ENCODE data around the gene RIMS4. TPM values are rescaled to one million over a fixed set of nuclear protein-coding genes. Genes with fewer than 3 reads are reported as not detected.

Gene RIMS4
- total RNA-seq, 2 donors from 2014 or later, result 0.64 to 0.74 TPM

DNA sequence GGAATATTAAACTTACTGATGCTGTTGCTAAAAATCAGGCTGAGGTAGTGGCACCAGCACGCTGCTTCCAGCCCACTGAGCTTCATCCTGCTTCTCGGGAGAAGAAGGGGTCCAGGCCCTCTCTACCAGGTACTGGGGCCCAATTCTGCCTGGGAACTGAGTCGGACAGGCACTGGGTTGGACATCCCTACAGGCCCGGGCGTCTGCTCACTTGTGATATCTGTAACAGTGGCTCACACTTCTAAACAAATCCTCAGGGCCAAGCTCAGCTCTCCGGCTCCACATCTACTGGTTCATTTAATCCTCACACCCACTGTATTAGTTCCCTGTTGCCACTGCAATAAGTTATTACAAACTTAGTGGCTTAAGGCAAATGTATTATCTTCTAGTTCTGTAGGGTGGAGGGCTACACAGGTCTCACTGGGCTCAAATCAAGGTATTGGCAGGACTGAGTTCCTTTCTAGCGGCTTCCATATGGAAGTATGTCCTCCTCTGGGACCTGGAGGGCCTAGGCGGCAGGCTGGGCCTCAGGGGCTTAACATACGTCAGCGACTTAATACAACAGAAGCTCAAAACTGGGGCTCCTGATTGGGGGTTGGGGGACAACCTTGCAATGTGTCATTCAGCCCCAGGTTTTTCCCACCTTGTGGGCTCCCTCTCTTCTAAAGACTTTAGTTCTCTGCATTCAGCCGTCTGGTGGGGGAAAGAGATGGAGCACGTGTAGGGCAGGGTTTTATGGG is 66.3 kb downstream of the RIMS4 start:
- Histone ChIP-seq H3K27ac (no peak overlapping the region), H3K4me3 (no peak overlapping the region), H3K9me3 (no peaks in the 10 kb centered on the region), H3K4me1 (no peaks in the 10 kb centered on the region), H3K27me3 (peaks cover 16% of the 10 kb centered on the region), H3K9ac (ENCODE audit: low read depth in 2 of 2, low read length in 2 of 2) (no peak overlapping the region), H3K36me3 (no peaks in the 10 kb centered on the region)
- DNase-seq, result no peak
- intact Hi-C loops (cut with DNase I), result no loop called here
- no peak for TF ChIP-seq CTCF (IDR thresholded peaks at IDR 0.05)

GRCh38 chr20:44743080-44743701 is 67.2 kb downstream of the RIMS4 start:
- intact Hi-C loops (cut with DNase I), result no loop called here

GRCh38 chr20:44742304-44743079 is 67.9 kb downstream of the RIMS4 start:
- TF ChIP-seq CTCF (IDR thresholded peaks at IDR 0.05), result no peak
- Histone ChIP-seq H3K9ac (ENCODE audit: low read depth in 2 of 2, low read length in 2 of 2) (no peak overlapping the region), H3K36me3 (no peaks in the 10 kb centered on the region), H3K27me3 (peaks cover 16% of the 10 kb centered on the region), H3K9me3 (no peaks in the 10 kb centered on the region), H3K4me3 (no peak overlapping the region), H3K4me1 (no peaks in the 10 kb centered on the region), H3K27ac (no peak overlapping the region)
- DNase-seq, result no peak
- intact Hi-C loops (cut with DNase I), result no loop called here

More at GRCh38 chr20:44743080-44743701, 67.2 kb downstream of the RIMS4 start:
- no peak overlapping the region for H3K9ac ChIP-seq (ENCODE audit: low read depth in 2 of 2, low read length in 2 of 2)
- H3K4me1 ChIP-seq, result no peaks in the 10 kb centered on the region
- no peak overlapping the region for H3K27ac ChIP-seq
- TF ChIP-seq CTCF (IDR thresholded peaks at IDR 0.05), result no peak
- no peaks in the 10 kb centered on the region for H3K36me3 ChIP-seq
- no peak for DNase-seq
- H3K9me3 ChIP-seq, result no peaks in the 10 kb centered on the region
- no peak overlapping the region for H3K4me3 ChIP-seq
- H3K27me3 ChIP-seq, result peaks cover 16% of the 10 kb centered on the region

GRCh38 chr20:44739942-44740341 is 70.4 kb downstream of the RIMS4 start:
- Histone ChIP-seq H3K27me3 (no peaks in the 10 kb centered on the region), H3K4me1 (no peaks in the 10 kb centered on the region), H3K9ac (ENCODE audit: low read depth in 2 of 2, low read length in 2 of 2) (no peak overlapping the region), H3K4me3 (no peak overlapping the region), H3K9me3 (no peaks in the 10 kb centered on the region), H3K27ac (no peak overlapping the region), H3K36me3 (no peaks in the 10 kb centered on the region)
- intact Hi-C loops (cut with DNase I), result no loop called here
- no peak for TF ChIP-seq CTCF (IDR thresholded peaks at IDR 0.05)
- DNase-seq, result no peak

DNA sequence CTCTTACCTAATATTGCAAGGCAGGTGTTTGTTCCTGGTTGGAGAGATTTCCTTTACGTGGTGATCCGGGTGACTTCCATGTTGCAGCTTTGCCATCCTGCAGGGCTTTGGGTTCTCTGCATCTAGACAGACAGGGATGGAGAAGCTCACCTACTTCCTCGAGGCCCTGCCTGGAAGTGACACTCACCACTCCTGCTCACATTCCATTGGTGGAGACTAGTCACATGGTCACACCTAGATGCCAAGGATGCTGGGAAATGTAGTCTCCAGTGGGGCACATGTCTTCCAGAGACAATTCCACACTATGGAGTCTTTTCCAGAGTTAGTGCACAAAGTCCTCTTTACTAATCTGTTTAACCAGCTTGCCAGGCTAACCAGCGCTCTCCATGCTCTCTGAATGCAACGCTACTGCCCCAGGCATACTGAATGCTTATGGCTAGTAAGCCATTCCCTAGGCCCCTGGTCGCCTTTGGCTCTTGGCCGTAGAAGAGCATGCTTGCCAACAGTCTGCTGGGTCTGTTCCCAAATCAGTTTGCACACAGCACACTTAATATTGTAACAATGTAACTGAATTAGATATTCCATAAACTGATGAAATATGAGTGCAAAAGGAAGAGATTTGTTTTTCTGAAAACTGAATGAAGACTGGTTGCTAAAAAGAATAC is 71.4 kb downstream of the RIMS4 start:
- Histone ChIP-seq H3K27me3 (no peaks in the 10 kb centered on the region), H3K27ac (no peak overlapping the region), H3K36me3 (no peaks in the 10 kb centered on the region), H3K4me1 (no peaks in the 10 kb centered on the region), H3K9ac (ENCODE audit: low read depth in 2 of 2, low read length in 2 of 2) (no peak overlapping the region), H3K4me3 (no peak overlapping the region), H3K9me3 (no peaks in the 10 kb centered on the region)
- DNase-seq, result peak; percentile 76
- TF ChIP-seq CTCF (IDR thresholded peaks at IDR 0.05), result no peak
- intact Hi-C loops (cut with DNase I), result no loop called here

Data from colonic mucosa (tissue), 4 donors.